ENCODE data around the gene KHDRBS2.

Gene KHDRBS2

GRCh38 chr6:61887423-61887822 is 398.6 kb downstream of the KHDRBS2 start:
- peak; percentile 34 for DNase-seq (ENCODE audit: low read depth)
- in situ Hi-C loops (cut with HindIII; ENCODE audit: low sequenced_read_pairs), result no loop called here
- no peak for TF ChIP-seq CTCF (IDR thresholded peaks at IDR 0.05; ENCODE audit: low read depth, low read length, missing control alignments)
- H3K4me3 ChIP-seq (ENCODE audit: low read depth, low read length), result no peak overlapping the region

GRCh38 chr6:61886608-61887259 is 399.3 kb downstream of the KHDRBS2 start:
- DNase-seq (ENCODE audit: low read depth), result no peak
- in situ Hi-C loops (cut with HindIII; ENCODE audit: low sequenced_read_pairs), result no loop called here
- no peak for TF ChIP-seq CTCF (IDR thresholded peaks at IDR 0.05; ENCODE audit: low read depth, low read length, missing control alignments)
- no peak overlapping the region for H3K4me3 ChIP-seq (ENCODE audit: low read depth, low read length)

- in situ Hi-C loops (cut with HindIII; ENCODE audit: low sequenced_read_pairs), result no loop called here
- no peak for TF ChIP-seq CTCF (IDR thresholded peaks at IDR 0.05; ENCODE audit: low read depth, low read length, missing control alignments)
- no peak overlapping the region for H3K4me3 ChIP-seq (ENCODE audit: low read depth, low read length)
- no peak for DNase-seq (ENCODE audit: low read depth)
Observed at GRCh38 chr6:61869632-61870400, 416.2 kb downstream of the KHDRBS2 start.

- TF ChIP-seq CTCF (IDR thresholded peaks at IDR 0.05; ENCODE audit: low read depth, low read length, missing control alignments), result no peak
- in situ Hi-C loops (cut with HindIII; ENCODE audit: low sequenced_read_pairs), result no loop called here
- DNase-seq (ENCODE audit: low read depth), result no peak
- H3K4me3 ChIP-seq (ENCODE audit: low read depth, low read length), result no peak overlapping the region
Observed at GRCh38 chr6:61868507-61869080, 417.4 kb downstream of the KHDRBS2 start.

- no peak for DNase-seq (ENCODE audit: low read depth)
- in situ Hi-C loops (cut with HindIII; ENCODE audit: low sequenced_read_pairs), result no loop called here
- H3K4me3 ChIP-seq (ENCODE audit: low read depth, low read length), result no peak overlapping the region
- no peak for TF ChIP-seq CTCF (IDR thresholded peaks at IDR 0.05; ENCODE audit: low read depth, low read length, missing control alignments)
Observed at GRCh38 chr6:61867635-61868034, 418.4 kb downstream of the KHDRBS2 start.

- TF ChIP-seq CTCF (IDR thresholded peaks at IDR 0.05; ENCODE audit: low read depth, low read length, missing control alignments), result no peak
- no peak overlapping the region for H3K4me3 ChIP-seq (ENCODE audit: low read depth, low read length)
- no peak for DNase-seq (ENCODE audit: low read depth)
- in situ Hi-C loops (cut with HindIII; ENCODE audit: low sequenced_read_pairs), result loop anchor here (5.0 kb wide), 1 partner anchor 50 kb away; no protein-coding TSS in a partner anchor
Observed at GRCh38 chr6:61857541-61857940, 428.5 kb downstream of the KHDRBS2 start.

All from astrocyte of the cerebellum (primary cell).